GM18907 (cell line): ENCODE data around the gene CAB39L.

ENCODE experiments used
- ATAC-seq: cut with Tn5 transposase; IDR thresholded peaks from one replicate; pipeline ENCODE4 v1.9.1; 2021; ENCODE audit warnings: mild to moderate bottlenecking, moderate library complexity; ENCODE audit not compliant: unreplicated experiment

CAB39L gene

GRCh38 chr13:49443704-49444523 lies at the start of gene CAB39L, which contains the start of gene SETDB2:
Gene CAB39L, minus strand, starts transcription at chr13:49444064. Its CDS starts 61,154 bp downstream, at chr13:49382910.
Gene SETDB2, plus strand, starts transcription at chr13:49444274. Its CDS starts 7,620 bp downstream, at chr13:49451894.
- ATAC-seq: peak; percentile 95

- ATAC-seq: no peak
Measured at GRCh38 chr13:49488563-49488962, 44.7 kb upstream of the CAB39L start.

GRCh38 chr13:49481788-49482187 lies 37.9 kb upstream of the CAB39L start:
- no peak for ATAC-seq

GRCh38 chr13:49476529-49476928 lies 32.7 kb upstream of the CAB39L start:
- no peak for ATAC-seq

GRCh38 chr13:49472186-49472585 lies 28.3 kb upstream of the CAB39L start:
- ATAC-seq: no peak

GRCh38 chr13:49466292-49466838 lies 22.5 kb upstream of the CAB39L start:
- ATAC-seq: no peak

- no peak for ATAC-seq
Measured at GRCh38 chr13:49464621-49465325, 20.9 kb upstream of the CAB39L start.

- ATAC-seq: no peak
Measured at GRCh38 chr13:49464085-49464484, 20.2 kb upstream of the CAB39L start.

- ATAC-seq: peak; percentile 39
Measured at GRCh38 chr13:49459580-49459979, 15.7 kb upstream of the CAB39L start.

- ATAC-seq: no peak
Measured at GRCh38 chr13:49457221-49457620, 13.4 kb upstream of the CAB39L start.

GRCh38 chr13:49456156-49456555 lies 12.3 kb upstream of the CAB39L start:
- ATAC-seq: no peak

- ATAC-seq: peak; percentile 25
Measured at GRCh38 chr13:49455007-49455398, 11.1 kb upstream of the CAB39L start.

GRCh38 chr13:49454388-49455006 lies 10.6 kb upstream of the CAB39L start:
- peak; percentile 85 for ATAC-seq

- ATAC-seq: no peak
Measured at GRCh38 chr13:49453465-49453864, 9.6 kb upstream of the CAB39L start.

GRCh38 chr13:49452725-49453457 lies 9.0 kb upstream of the CAB39L start:
- ATAC-seq: no peak

GRCh38 chr13:49450105-49450819 lies 6.4 kb upstream of the CAB39L start:
- ATAC-seq: no peak

GRCh38 chr13:49448753-49449152 lies 4.9 kb upstream of the CAB39L start:
- ATAC-seq: no peak

GRCh38 chr13:49446473-49446872 lies 2.6 kb upstream of the CAB39L start:
- no peak for ATAC-seq

GRCh38 chr13:49444524-49445395 lies 896 bp upstream of the CAB39L start:
- ATAC-seq: no peak
